HG03442 (cell line): ENCODE results near the gene EHBP1.

ENCODE experiments used
- ATAC-seq: cut with Tn5 transposase; IDR thresholded peaks from one replicate; pipeline ENCODE4 v1.9.1; 2021; ENCODE audit warnings: mild to moderate bottlenecking, moderate library complexity; ENCODE audit not compliant: unreplicated experiment

The EHBP1 gene

GRCh38 chr2:63047321-63048279, 342.1 kb downstream of the EHBP1 start:
- ATAC-seq: no peak

- no peak for ATAC-seq
Observed at GRCh38 chr2:63048367-63049171, 343.1 kb downstream of the EHBP1 start.

GRCh38 chr2:63049211-63049969, 343.9 kb downstream of the EHBP1 start:
- ATAC-seq: no peak

- ATAC-seq: no peak
Observed at GRCh38 chr2:63049970-63050333, 344.4 kb downstream of the EHBP1 start.

- ATAC-seq: peak; percentile 87
Observed at GRCh38 chr2:63050334-63051041, 345.0 kb downstream of the EHBP1 start, which contains the start of gene OTX1. TSS of gene OTX1 (plus strand) at chr2:63050830. CDS start at chr2:63052991, 2,161 bp downstream.

- ATAC-seq: no peak
Observed at GRCh38 chr2:63051042-63051794, 345.7 kb downstream of the EHBP1 start.

GRCh38 chr2:63051795-63052333, 346.4 kb downstream of the EHBP1 start:
- ATAC-seq: no peak

GRCh38 chr2:63052411-63053080, 347.0 kb downstream of the EHBP1 start:
- no peak for ATAC-seq

- no peak for ATAC-seq
Observed at GRCh38 chr2:63053081-63053888, 347.8 kb downstream of the EHBP1 start.

- ATAC-seq: no peak
Observed at GRCh38 chr2:63053889-63054602, 348.5 kb downstream of the EHBP1 start.

GRCh38 chr2:63054841-63055225, 349.3 kb downstream of the EHBP1 start:
- ATAC-seq: no peak

GRCh38 chr2:63055226-63056106, 350.0 kb downstream of the EHBP1 start:
- no peak for ATAC-seq

- peak; percentile 36 for ATAC-seq
Observed at GRCh38 chr2:63056107-63057050, 350.9 kb downstream of the EHBP1 start.

GRCh38 chr2:63057249-63058143, 352.0 kb downstream of the EHBP1 start:
- no peak for ATAC-seq
